MCF 10A (cell line): Measurements from ENCODE around the gene HSDL1. TPM values are rescaled to one million over a fixed set of nuclear protein-coding genes. Genes with fewer than 3 reads are reported as not detected.

Source experiments
- BruUV-seq: library from RNA; stranded (reverse); fragments of 400-500 nt; replicated peaks from 2 replicates; lab custom pipeline; 2021; lab: Mats Ljungman, UMichigan
- CTCF ChIA-PET: fragments of 300-600 bp; sonication (Branson Sonifier 250); formaldehyde crosslinking; extraction: SDS; loops from one replicate; lab custom pipeline; 2021; ENCODE audit warnings: antibody characterized with exemption, inconsistent platforms; lab: Yijun Ruan, JAX
- POLR2A ChIA-PET: fragments of 300-600, 350-650 bp; sonication (Branson Sonifier 250); formaldehyde crosslinking; extraction: SDS; loops from one replicate; lab custom pipeline; 2020; ENCODE audit warnings: antibody characterized with exemption, inconsistent platforms; lab: Yijun Ruan, JAX
- DNase-seq: peaks from one replicate; pipeline ENCODE4 v3.0.0-alpha.2; 2018; ENCODE audit not compliant: unreplicated experiment
- H3K27ac Mint-ChIP-seq: one replicate; pipeline ENCODE4 v1.8.0; 2022; ENCODE audit warnings: mild to moderate bottlenecking, low read depth, mixed read lengths; ENCODE audit not compliant: unreplicated experiment
- H3K27me3 Mint-ChIP-seq: one replicate; pipeline ENCODE4 v1.8.0; 2022; ENCODE audit warnings: mixed read lengths; ENCODE audit not compliant: insufficient read depth, unreplicated experiment
- H3K36me3 Mint-ChIP-seq: one replicate; pipeline ENCODE4 v1.8.0; 2022; ENCODE audit warnings: mild to moderate bottlenecking, moderate library complexity, mixed read lengths; ENCODE audit not compliant: insufficient read depth, unreplicated experiment
- H3K4me1 Mint-ChIP-seq: one replicate; pipeline ENCODE4 v1.8.0; 2022; ENCODE audit warnings: mixed read lengths; ENCODE audit not compliant: insufficient read depth, unreplicated experiment
- H3K4me3 Mint-ChIP-seq: one replicate; pipeline ENCODE4 v1.8.0; 2022; ENCODE audit warnings: mild to moderate bottlenecking, moderate library complexity, mixed read lengths; ENCODE audit not compliant: unreplicated experiment
- H3K9me3 Mint-ChIP-seq: one replicate; pipeline ENCODE4 v1.8.0; 2022; ENCODE audit warnings: mixed read lengths; ENCODE audit not compliant: unreplicated experiment
- CTCF ChIP-seq: fragments of 200-600 bp; IDR thresholded peaks from one replicate; pipeline ENCODE4 v1.8.0; 2022; ENCODE audit warnings: antibody characterized with exemption, mild to moderate bottlenecking; ENCODE audit not compliant: unreplicated experiment
- intact Hi-C: fragments of 100-400 bp; cut with micrococcal nuclease; formaldehyde crosslinking; loops from 2 replicates; pipeline ENCODE4 v1.14.1; 2022
- total RNA-seq: library from RNA; stranded (reverse); gene quantifications from 2 replicates; pipeline ENCODE4 v1.2.3, GENCODE V29; 2022

HSDL1 gene
- total RNA-seq, 1 experiment from 2014 or later: 13.3 TPM

GRCh38 chr16:84087001-84087400 is 58.0 kb downstream of the HSDL1 start:
- peaks cover 81% of the 10 kb centered on the region for H3K36me3 Mint-ChIP-seq
- H3K27ac Mint-ChIP-seq: no peak overlapping the region
- intact Hi-C loops: no loop called here
- no peak for TF ChIP-seq CTCF
- no peak overlapping the region for H3K4me3 Mint-ChIP-seq
- no peaks in the 10 kb centered on the region for H3K4me1 Mint-ChIP-seq
- no peaks in the 10 kb centered on the region for H3K9me3 Mint-ChIP-seq
- H3K27me3 Mint-ChIP-seq: no peaks in the 10 kb centered on the region
- no peak for DNase-seq
- CTCF ChIA-PET: interaction anchor here (0.6 to 11.2 kb wide), 9 partner anchors 10 to 292 kb away, joined by 3 to 81 read pairs (median 6); partner anchors contain the start of gene TAF1C
- no TSS peak for BruUV-seq
- POLR2A ChIA-PET: interaction anchor here (1.1 kb wide), 1 partner anchor 12 kb away, joined by 3 read pairs; no protein-coding TSS in a partner anchor

- H3K36me3 Mint-ChIP-seq: peaks cover 81% of the 10 kb centered on the region
Measured at GRCh38 chr16:84086341-84086740, 58.6 kb downstream of the HSDL1 start.

GRCh38 chr16:84085773-84086172 is 59.2 kb downstream of the HSDL1 start:
- intact Hi-C loops: no loop called here
- DNase-seq: no peak
- BruUV-seq: no TSS peak
- Mint-ChIP-seq H3K36me3 (peaks cover 81% of the 10 kb centered on the region), H3K27me3 (no peaks in the 10 kb centered on the region), H3K9me3 (no peaks in the 10 kb centered on the region), H3K4me3 (no peak overlapping the region), H3K4me1 (no peaks in the 10 kb centered on the region), H3K27ac (no peak overlapping the region)
- ChIA-PET POLR2A (no interaction called here), CTCF (interaction anchor here (0.7 to 11.2 kb wide), 9 partner anchors 14 to 158 kb away, joined by 3 to 81 read pairs (median 4); partner anchors contain the start of genes ADAD2 and TAF1C)
- TF ChIP-seq CTCF: no peak

More at GRCh38 chr16:84086341-84086740, 58.6 kb downstream of the HSDL1 start:
- DNase-seq: no peak
- Mint-ChIP-seq H3K27ac (no peak overlapping the region), H3K9me3 (no peaks in the 10 kb centered on the region), H3K4me1 (no peaks in the 10 kb centered on the region), H3K27me3 (no peaks in the 10 kb centered on the region), H3K4me3 (no peak overlapping the region)
- POLR2A ChIA-PET: no interaction called here
- no TSS peak for BruUV-seq
- TF ChIP-seq CTCF: no peak
- intact Hi-C loops: no loop called here
- CTCF ChIA-PET: interaction anchor here (0.7 to 11.2 kb wide), 9 partner anchors 9 to 102 kb away, joined by 3 to 81 read pairs (median 6); partner anchors contain the start of gene TAF1C

- intact Hi-C loops: no loop called here
- Mint-ChIP-seq H3K9me3 (no peaks in the 10 kb centered on the region), H3K27me3 (no peaks in the 10 kb centered on the region), H3K27ac (no peak overlapping the region), H3K4me3 (no peak overlapping the region), H3K4me1 (no peaks in the 10 kb centered on the region), H3K36me3 (peaks cover 81% of the 10 kb centered on the region)
- no peak for TF ChIP-seq CTCF
- no TSS peak for BruUV-seq
- ChIA-PET POLR2A (interaction anchor here (0.6 to 0.9 kb wide), 2 partner anchors 18 to 102 kb away, joined by 3 to 5 read pairs; partner anchors contain the start of gene TAF1C), CTCF (interaction anchor here (0.6 to 11.2 kb wide), 22 partner anchors 11 to 158 kb away, joined by 3 to 81 read pairs (median 4); partner anchors contain the start of genes ADAD2 and TAF1C)
- no peak for DNase-seq
Measured at GRCh38 chr16:84085271-84085667, 59.7 kb downstream of the HSDL1 start.
